HPDE6-E6E7 (cell line): ENCODE measurements around the gene HMGCR.

Experiments
- DNase-seq: peaks from one replicate; pipeline ENCODE4 v3.0.0; 2011; ENCODE audit warnings: missing footprints; ENCODE audit errors: extremely low spot score

Gene HMGCR

DNA sequence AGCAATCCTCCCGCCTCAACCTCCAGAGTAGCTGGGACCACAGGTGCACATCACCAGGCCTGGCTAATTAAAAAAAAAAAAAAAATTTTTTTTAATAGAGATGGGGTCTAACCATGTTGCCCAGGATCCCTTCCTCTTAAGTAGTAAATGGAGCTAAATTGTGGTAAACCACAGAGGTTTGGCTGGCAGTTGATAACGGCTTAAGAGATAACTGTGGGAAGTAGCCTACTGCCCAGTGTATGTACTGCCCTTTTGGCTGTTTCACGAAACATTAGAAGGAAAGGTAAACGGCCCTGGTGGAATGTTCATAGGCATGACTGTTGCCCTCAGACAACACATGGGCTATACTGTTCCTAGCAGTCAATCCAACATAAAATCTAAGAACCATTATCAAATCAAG lies 44.4 kb downstream of the HMGCR start:
- no peak for DNase-seq

DNA sequence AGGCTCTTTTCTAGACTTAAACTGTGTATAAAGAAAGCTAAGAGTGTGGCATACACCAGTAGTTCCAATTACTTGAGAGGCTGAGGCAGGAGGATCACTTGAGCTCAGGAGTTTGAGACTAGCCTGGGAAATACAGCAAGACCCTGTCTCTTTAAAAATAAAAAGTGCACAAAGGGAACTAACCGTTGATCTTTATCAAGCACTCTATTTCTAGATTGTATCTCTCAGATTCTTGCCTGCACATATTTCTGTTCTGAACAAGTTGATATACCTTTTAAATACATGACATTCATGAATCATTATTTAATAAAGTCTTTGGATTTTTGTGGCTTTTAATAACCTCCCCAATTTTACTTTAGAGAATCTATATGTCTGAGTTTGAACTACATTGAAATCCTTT lies 47.2 kb downstream of the HMGCR start:
- DNase-seq: no peak

DNA sequence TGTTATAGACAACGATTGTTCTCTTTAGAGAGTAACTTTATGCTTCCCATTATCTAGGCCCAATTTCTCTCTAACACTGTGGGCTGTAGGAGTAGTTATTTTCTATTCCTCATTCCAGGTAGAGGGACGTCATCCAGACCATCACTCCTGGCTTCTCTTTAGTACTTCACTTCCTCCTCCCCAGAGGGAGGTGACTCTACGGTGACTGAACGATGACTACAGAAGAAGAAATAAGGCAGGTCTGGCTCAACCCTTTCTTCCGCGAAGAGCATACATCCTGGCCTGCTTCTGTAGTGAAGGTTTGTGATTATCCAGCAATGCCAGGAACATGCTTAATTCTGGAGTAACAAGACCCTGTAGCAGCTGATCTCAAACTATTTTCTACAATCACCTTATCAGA lies 50.8 kb downstream of the HMGCR start:
- peak; percentile 44 for DNase-seq

DNA sequence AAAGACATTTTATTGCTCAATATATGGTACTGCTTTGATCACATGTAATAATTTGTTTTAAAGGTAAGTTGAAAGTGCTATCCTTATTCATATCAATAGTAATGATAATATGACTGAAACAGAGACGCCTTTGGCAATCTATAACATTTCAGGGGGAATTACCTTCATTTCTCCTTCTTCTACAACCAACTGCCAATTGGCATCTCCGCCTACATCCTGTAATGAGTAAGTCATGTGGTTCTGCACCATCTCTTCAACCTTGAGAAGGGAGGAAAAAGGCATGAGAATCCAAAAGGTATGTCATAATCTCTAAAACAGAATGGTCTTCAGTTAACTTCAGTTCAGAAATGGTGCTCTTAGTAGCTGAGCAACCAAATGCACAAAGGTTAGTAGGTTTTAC lies 52.4 kb downstream of the HMGCR start:
- DNase-seq: no peak

DNA sequence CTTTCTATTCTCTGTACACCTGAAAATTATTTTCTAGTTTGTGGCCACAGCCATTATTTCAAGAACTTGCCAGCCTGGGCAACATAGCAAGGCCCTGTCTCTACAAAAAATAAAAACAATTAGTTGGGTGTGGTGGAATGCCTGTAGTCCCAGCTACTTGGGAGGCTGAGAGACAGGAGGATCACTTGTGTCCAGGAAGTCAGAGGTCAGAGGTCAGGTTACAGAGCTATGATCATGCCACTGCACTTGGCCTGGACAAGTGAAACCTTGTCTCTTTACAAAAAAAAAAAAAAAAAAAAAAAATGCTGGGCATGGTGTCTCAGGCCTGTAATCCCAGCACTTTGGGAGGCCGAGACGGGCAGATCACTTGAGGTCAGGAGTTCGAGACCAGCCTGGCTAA lies 58.3 kb downstream of the HMGCR start:
- DNase-seq: no peak

DNA sequence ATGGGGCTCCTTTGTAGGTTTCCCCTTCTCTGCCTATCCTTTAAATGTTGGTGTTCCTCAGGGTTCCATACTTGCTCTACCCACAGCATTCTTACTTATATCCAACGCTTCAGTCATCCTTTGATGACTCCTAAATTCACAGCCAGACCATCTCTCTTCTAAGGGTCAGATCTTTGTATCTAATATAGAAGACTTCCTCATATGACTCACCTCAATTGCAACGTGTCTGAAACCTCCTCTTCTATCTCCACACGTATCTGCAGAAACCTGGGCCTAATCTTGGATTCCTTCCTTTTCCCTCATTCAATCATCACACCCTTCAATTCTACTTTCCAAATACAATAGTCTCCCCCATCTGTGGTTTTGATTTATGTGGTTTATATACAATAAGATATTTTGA lies 68.3 kb downstream of the HMGCR start:
- peak; percentile 29 for DNase-seq
